Fibroblast of gingiva (primary cell): ENCODE results near the gene DNAH17.
A peak's percentile ranks its signal among the peaks of the same experiment; 100 is the strongest.

Experiments
- DNase-seq: peaks from one replicate; pipeline ENCODE4 v3.0.0-alpha.2; 2011; ENCODE audit warnings: low read depth

The DNAH17 gene

DNA sequence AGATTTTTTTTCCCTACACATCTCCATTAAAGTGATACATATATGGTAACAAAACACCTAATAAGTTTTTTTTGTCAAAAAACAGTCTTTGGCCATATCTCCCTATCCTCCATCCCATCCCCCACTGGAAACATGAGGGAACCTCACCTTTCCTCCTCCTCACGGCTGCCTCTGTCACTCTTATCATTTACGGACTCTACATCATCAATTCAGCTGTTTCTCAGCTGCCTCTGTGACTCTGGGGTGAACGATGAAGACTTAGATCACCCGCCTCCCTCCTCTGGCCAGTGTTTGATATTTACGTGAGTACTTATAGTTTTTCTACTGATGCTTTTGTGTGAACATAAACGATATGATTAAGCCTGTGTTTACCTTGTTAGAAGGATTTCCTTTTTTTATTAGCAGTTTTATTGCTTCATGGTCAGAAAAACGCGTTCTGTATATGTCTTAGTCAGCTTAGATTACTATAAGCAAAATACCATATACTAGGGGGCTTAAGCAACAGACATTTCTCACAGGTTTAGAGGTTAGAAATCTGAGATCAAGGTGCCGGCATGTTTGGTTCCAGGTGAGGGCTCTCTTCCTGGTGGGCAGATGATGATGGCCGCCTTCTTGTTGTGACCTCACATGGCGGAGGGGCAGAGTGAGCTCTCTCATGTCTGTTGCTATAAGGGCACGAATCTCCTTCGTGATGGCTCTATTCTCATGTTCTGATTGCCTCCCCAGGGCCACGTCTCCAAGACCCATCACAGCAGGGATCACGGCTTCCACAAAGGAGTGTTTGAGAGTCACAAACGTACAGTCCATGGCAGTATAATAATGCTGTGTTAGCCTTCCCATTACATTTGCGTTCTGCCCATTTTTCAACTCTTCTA is 32.1 kb downstream of the DNAH17 start:
- DNase-seq = no peak

DNA sequence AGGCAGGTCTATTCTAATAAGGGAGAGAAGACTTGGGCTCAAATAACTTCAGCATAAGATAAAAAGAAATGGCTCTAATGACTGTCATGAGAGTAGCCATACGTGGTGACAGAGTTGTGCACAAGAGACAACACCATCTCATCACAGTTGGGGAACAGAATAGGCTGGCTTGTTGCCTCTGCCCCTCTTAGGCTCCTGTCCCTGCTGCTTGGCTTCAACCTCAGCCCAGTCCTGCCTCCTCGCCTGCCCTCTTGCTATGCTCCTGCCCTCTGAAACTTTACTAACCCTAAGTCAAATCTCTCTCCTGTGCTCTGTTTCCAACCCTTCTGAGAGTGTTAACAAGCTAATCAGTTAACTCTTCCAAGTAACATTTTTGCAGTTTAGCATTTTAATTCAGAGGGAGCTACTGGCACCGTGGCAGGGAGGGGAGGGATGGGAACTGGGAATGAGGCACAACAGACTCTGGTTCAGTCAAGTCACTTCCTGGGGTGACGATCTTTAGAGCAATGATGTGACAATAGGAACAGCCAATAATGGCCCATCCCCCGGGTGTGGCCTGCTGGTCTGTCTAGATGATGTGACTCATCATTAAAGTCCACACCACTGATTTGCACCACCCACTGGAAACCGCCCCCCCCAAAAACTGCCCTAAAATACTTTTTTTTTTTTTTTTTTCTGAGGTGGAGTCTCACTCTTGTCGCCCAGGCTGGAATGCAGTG is 35.5 kb downstream of the DNAH17 start:
- DNase-seq = no peak

DNA sequence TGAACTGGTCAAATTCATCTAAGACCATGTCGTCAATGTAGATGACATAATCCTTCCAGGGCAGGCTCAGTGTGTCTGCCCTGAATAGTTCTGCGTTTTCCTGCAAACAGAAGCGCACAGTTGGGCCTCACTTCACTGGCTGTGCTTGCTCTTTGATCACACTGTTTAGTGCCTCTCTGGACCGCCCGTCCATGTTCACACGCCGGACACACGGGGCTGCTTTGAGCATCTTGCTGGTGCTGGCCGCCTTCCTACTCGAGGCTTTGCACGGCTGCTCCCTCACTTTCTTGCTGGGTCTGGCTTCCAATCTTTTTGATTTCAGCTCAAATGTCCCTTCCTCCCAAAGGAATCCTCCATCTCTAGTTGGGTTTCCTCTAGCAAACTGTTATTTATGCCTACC is 37.4 kb downstream of the DNAH17 start:
- no peak for DNase-seq

DNA sequence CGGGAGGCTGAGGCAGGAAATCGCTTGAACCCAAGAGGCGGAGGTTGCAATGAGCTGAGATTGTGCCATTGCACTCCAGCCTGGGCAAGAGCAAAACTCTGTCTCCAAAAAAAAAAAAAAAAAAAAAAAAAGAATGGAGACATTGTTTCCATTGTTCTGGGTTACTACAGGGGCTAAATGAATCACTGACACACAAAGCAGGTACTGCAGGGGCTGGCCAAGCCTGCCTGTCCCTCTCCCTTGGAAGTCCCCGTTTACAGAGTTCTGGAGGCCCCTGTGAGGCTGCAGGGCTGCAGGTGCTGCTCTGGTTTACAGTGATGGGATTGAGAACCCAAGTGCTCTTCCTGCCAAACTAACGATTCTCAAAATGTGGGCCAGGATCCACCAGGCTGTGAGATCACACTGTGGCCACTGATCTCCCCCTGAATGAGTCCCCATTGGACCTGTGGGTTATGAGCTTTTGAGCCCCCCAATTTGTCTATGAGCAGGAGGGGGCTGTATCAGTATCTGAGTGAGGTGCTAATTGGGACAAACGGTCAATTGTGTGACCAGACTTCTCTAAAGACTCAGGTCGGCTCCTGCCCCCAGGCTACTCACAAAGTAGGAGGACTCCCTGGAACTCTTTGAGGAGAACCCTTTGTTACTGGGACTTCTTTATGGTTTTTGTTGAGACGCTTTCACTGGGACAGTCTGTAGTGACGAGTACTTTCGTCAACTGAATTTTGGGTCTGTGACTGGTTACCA is 39.0 kb downstream of the DNAH17 start:
- no peak for DNase-seq

DNA sequence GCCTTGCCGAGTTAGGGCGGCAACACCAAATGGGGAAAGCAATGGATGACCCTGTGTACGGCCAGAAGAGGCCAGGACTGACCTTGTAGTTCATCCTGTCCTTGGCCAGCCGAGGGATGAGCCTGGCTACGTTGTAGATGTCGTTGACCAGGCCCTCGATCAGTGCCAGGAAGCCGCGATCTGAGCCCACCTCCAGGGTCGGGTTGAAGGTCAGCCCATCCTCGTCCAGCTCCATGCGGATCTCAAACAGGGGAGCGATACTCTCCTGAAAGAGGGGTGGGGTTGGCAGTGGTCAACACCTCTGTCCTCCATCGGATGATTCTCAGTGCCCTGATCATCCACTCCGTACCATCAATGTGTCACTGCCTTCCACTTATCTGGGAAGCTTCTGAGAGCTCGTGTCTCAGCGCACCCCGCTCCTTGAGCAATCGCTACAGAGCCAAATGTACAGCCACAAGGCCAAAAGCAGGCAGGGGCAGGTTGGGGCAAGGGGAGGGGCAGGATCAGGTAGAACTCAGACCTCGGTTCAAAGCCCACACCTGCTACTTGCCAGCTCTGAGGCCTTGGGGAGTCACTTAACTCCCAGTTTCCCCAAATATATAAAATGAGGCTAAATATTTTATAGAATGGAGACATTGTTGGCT is 39.9 kb downstream of the DNAH17 start:
- DNase-seq = no peak

DNA sequence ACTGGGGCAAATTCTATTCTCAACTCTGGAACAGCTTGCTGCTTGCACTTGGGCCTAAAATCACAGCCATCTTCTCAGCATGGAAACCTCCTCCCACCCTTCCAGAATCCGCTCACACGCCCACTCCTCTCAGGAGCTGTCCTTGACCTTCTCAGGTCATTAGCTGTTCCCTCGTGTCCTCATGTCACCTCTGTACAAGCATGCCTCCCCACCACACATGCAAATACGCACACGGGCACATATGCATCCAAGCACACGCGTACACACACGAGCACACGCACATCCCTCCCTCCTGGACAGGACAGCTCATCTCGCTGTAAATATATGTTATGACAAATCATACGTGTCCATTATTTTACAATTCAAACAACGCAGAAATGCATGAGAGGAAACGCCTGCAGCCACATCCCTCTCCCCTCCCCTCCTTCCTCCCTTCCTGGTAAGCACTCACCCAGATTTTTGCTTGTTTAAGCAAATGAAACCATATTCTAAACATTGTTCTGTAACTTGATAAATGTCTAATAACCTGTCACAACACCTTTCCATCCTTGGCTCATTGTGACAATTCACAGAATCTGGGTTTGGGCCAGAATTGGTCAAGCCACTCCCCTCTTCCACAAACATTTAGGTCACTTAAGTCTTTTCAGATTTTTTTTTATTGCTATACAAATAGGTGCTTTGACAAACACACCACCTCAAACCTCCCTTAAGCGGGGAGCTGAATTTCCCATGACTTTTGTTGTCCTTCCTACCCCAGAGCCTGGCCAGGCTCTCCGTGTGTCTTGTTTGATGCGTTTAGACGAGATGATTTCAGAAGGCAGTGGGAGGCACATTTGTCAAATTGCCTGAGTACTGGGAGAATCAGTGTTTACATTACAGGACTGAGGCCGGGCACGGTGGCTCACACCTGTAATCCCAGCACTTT is 41.7 kb downstream of the DNAH17 start:
- no peak for DNase-seq

DNA sequence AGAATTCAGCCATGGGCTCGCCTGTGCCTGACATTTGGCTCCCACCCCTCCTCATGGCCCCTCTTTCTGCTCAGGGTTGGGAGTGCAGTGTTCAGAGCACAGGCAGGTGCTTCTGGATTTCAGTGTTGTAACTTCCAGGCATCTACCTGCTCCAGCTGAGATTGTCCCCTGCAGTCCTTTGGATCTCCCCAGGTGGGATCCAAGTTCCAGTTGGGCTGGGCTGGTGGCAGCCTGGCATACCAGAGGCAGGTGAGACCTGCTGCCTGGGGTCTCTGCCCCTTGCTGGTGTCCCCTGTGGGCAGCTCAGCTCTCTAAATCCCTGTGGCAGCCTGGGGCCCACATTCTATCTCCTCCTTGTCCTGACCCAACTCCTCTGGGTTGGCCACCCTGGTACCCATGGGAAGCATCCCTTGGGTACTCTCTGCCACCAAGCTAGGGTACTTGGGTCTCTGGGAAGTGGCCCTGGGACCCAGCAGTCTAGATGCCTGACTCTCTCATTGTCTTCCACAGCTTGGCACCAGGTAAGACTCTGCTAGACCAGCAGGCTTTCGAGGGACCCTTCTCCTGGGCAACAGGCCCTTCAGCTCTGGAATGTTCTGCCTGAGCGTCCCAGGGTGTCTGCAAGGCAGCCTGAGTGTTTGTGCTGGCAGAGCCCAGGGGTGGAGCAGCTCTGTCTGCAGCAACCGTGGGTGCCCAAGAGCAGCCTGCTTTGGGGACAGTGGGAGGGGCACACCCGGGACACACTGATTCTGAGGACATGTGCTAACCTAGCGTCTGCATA is 42.5 kb downstream of the DNAH17 start:
- DNase-seq = no peak

DNA sequence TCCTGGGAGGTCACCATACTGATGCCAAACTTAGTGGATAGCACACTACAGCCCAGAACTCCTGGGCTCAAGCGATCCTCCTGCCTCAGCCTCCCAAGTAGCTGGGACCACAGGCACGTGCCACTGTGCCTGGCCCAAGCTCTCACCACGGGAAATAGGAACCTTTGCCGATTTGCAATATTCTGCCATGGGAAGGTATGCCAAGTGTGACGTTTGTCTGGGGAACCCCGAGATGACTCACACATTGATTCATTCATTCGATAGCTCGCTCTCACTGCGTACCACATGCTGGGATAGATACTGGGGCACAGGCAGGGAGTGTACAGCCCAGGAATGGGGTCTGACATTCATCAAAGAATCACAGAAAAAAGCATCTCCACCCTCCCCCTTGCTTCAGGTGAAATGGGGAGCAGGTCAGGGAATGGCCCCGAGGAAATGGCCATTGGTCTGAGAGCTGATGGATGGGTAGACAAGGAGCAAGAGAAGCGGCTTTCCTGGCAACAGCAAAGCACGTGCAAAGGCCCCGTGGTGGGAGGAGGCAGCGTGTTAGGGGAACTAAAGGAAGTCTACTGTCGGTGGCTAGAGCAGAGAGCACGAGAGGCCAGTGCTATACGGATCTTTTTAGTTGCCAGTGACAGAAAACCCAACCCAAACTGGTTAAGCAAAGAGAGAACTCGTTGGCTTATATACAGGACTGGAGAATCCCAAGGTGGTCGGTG is 44.1 kb downstream of the DNAH17 start:
- DNase-seq = peak; percentile 17

DNA sequence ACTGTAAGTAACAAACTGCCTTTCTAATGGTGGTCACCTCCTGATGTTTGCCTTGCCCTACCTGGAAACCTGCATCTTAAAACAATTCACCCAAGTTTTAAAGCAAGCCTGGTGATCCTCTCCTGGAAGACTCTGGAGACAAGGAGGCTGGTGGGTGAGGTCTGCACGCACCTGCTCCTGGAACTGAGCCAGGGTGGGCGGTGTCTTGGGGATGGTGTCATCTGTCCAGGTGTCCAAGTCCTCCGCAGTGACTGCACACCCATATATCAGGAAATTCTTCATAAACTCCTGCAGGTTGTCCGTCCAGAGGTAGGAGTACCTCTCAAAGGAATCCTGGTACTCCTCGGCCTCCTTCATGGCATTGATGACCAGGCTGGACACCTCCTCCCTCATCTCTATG is 44.9 kb downstream of the DNAH17 start:
- DNase-seq = no peak

DNA sequence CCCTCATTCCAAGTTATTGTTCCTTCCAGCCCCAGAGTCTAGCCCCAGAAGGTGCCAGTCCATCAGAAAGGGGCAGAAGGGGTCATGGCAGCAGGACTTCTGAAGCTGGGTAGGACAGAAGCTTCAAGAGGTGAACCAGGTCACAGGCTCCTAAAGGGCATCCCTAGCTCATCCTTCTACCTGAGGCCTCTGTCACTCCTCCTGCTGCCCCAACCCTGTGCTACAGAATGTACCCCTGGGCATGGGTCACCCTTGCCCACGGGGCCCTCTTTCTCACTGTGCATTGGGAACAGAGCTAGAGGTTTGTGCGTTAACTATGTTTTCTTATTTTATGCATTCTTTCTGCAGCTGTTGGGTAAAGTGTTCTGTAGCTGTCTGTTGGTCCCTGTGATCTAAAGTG is 46.5 kb downstream of the DNAH17 start:
- DNase-seq = no peak

DNA sequence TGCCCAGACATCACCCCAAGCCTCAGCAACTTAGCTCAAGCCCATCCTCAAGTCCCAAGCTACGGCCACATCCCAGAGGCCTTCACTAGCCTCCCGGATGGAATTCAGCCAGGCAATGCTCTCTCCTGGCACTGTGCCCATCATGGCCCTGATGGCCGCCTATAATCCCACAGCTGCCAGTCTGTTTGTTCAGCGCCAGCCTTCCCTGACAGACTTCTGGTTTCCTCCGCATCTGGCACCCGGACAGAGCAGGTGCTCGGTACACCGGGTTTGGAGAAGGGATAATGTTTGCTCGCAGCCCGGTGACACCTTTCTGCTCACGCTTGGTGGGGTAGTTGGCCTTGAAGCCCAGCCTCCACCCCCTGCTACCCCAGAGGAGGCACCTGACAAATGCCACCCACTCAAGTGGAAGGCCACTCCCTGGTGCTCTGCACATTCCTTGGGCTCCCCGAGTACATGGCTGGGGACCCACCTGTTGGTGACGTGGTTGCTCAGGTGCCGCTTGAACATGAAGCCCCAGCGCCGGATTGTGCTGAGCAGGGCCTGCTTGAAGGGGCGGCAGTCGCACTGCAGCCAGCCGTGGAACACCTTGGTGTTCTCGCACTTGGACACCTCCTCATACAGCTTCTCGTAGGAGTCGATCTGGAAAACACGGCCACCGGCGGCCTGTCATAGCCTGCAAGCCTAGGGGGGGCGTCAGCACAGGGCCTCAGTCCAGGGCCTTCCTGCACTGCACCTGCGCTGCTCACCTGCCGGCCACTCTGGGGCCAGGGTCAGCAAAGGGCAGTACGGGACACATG is 47.1 kb downstream of the DNAH17 start:
- no peak for DNase-seq

DNA sequence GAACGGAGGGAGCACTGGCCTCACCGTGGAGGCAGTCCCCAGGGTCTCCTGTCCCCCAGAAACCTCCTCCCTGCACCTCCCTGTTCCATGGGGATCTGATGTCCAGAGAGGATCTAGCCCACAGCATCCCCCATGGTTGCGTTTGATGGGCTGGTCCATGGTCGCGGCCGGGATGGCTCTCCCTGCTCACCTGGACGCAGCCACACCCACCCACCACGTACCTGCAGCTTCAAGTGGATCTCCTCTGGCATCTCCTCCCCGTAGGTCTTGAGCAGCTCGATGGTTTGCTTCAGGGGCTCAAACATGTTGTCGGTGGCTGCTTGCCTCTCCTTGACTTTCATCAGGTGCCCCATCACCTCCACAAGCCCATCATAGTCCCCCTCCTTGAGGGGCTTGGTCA is 47.9 kb downstream of the DNAH17 start:
- DNase-seq = no peak

DNA sequence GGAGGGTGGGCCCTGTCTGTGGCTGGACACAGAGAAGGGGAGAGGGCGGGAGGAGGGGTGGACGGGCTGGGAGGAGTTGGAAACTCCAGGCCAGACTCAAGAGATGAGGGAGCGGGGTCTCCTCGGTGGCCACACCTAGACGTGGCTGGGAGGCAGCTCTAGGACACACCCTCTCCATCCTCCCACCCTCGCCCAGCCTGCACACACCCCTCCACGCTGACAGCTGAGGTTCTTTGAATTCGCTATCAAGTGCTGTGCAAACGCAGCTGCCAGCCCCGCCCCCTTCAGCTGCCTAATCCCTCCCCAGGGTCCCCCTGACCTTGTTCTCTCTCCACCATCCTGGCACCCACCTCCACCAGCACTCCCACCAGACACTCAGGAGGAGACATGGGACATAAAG is 48.7 kb downstream of the DNAH17 start:
- no peak for DNase-seq

DNA sequence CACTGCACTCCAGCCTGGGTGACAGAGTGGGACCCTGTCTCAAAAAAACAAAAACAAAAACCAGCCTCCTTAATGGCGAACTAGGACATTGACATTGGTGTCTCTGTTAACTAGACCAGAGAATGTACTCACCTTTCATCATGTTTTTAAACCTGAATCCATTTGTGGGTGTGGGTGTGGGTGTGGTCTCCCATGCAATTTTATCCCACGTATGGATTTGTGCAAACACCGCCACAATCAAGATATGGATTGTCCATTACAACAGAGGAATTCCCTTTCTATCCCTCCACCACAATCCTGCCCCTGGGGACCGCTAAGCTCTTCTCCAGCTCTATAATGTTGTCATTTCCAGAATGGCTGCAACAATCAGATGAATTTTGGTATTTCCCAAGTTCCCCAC is 49.9 kb downstream of the DNAH17 start:
- DNase-seq = no peak

DNA sequence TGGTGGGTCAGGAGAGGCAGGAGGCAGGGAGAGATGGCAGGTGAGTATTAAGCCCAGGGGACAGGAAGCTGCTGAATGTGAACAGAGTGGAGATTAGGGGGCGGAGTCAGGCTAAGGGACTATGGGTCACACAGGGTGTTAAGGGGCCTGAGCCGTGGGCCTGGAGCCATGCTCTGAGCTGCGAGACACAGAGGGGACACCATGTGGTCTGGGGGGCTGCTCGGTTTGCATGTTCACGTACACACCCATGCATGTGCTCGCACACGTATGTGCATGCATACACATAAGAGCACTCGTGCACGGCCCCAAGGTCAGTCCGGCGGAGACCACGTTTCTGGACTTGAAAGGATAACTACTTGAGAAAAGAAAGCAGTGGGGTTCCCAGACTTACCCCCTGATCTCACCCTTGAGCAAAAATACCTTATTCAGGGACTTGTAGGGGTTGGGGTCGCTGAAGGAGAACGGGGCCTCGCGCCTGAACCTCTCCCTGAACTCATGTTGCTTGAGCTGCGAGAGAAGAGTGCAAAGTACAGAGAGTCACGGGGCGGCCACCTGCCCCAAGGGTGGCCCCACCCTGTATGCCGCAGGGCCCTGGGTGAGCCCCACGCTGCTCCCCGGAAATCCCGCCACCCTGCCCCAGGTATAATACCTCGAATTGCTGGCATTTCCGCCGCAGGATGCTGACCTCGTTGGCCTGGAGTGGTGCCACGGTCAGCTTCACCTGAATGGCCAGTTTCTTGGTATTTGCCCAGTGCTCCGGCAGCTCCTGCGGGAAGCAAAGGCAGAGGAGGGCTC is 50.8 kb downstream of the DNAH17 start:
- DNase-seq = no peak

DNA sequence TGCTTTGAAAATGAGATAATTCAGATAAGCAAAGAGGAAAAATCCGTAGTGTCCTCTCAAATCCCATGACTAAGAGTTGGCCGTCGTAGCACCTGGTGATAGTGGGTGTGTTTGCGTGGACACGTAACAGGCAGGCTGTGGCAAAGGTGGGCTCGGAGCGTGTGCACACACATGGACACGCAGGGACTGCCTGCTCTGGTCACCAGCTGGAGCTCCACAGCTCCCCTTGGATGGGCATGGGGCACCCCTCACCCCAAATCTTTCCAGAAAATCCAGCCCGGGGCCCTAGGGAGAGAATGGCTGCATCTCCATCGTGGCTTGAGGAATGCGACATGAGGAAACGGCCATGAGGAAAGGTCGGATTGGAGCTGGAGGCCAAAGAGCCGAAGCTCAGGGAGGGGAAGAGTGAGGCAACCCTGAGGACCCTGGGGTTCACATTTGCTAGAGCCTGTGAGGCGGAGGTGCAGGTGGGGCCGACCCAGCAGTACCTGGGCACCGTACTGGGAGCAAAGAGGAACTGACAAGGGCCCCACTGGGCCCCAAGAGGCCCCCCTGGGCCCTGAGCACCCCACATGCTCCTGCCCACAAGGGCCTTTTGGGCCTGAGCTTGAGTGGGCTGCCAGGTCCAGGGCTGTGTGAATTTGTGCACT is 51.6 kb downstream of the DNAH17 start:
- DNase-seq = no peak

DNA sequence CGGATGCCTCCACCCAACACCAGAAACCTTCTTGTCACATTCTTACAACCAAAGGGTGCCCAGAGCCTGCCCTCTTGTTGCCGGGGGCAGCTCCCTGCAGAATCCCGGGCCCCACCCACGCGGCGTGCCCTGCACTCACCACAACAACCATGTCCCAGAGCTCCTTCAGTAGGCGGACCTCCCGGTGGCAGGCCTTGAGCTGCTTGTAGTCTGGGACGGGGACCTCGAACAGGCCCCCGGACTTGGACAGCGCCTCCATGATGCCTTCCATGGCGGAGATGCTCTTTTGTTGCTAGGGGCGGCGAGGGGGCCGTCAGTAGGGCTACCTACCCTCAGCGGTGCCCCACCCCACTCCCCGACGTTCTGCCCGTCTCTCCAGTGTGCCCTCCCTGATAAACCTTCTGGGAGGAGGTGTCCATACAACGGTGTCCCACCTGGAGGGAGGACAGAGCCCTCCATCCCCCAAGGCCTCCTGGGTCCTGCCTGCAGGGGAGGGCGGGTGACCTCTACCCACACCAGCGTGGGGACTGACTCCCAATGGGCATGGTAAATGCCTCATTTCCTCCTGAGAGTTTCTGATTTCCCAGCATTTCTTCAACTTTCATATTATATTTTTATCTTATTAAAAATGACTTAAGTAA is 52.2 kb downstream of the DNAH17 start:
- DNase-seq = no peak
